OCI-LY1 (cell line): ENCODE results near the gene C4BPB.

Experiments
- CTCF ChIP-seq: fragments of 200-600 bp; sonication (generic), shearing (Covaris generic); IDR thresholded peaks from 2 replicates; pipeline ENCODE4 v1.5.1; 2017; ENCODE audit warnings: mild to moderate bottlenecking, antibody characterized with exemption, low read length, moderate library complexity, mixed read lengths
- EZH2 ChIP-seq: fragments of 200-600 bp; sonication (generic), shearing (Covaris generic); IDR thresholded peaks from 2 replicates; pipeline ENCODE4 v1.8.0; 2017; ENCODE audit warnings: borderline replicate concordance, mixed run types, mild to moderate bottlenecking, antibody characterized with exemption, low read length, moderate library complexity, mixed read lengths

- TF ChIP-seq CTCF (no peak), EZH2 (no peak)
Observed at GRCh38 chr1:207070811-207071210, 17.8 kb upstream of the C4BPB start.
